Stimulated activated CD8-positive, alpha-beta memory T cell treated with anti-CD3 and anti-CD28 coated beads, Interleukin-12 subunit alpha, Interleukin-12 subunit beta, amount 100 ng/mL, for 4 hours (primary cell): ENCODE results near the gene NOP58.
"Not testable (repeated sequence)": the region's sequence is repeated elsewhere in the genome, so short reads cannot be mapped to it uniquely, and the experiment has no call there.

Source experiments
- DNase-seq: peaks from one replicate; pipeline ENCODE4 v3.0.0-alpha.2; 2020; ENCODE audit warnings: low read depth

Gene NOP58

GRCh38 chr2:202307690-202308089 is 42.1 kb downstream of the NOP58 start:
- DNase-seq, result no peak

- no peak for DNase-seq
These were observed 46.3 kb downstream of the NOP58 start for GRCh38 chr2:202311823-202312388.

- DNase-seq, result no peak
These were observed 48.6 kb downstream of the NOP58 start for GRCh38 chr2:202314116-202314515.

GRCh38 chr2:202317080-202317857 is 51.7 kb downstream of the NOP58 start:
- DNase-seq, result no peak

GRCh38 chr2:202320362-202320761 is 54.8 kb downstream of the NOP58 start:
- not testable (repeated sequence) for DNase-seq

GRCh38 chr2:202322435-202322834 is 56.9 kb downstream of the NOP58 start:
- no peak for DNase-seq

GRCh38 chr2:202327858-202328257 is 62.3 kb downstream of the NOP58 start:
- DNase-seq, result no peak

- no peak for DNase-seq
These were observed 70.4 kb downstream of the NOP58 start for GRCh38 chr2:202335791-202336467.

GRCh38 chr2:202337151-202337550 is 71.6 kb downstream of the NOP58 start:
- no peak for DNase-seq

GRCh38 chr2:202337706-202338346 is 72.3 kb downstream of the NOP58 start:
- DNase-seq, result no peak

GRCh38 chr2:202339071-202339870 is 73.7 kb downstream of the NOP58 start:
- DNase-seq, result no peak

GRCh38 chr2:202344178-202344577 is 78.6 kb downstream of the NOP58 start:
- no peak for DNase-seq

- DNase-seq, result no peak
These were observed 80.6 kb downstream of the NOP58 start for GRCh38 chr2:202346180-202346579.
